Smooth muscle cell (in vitro differentiated cells): ENCODE data around the gene MYO1D. TPM values are rescaled to one million over a fixed set of nuclear protein-coding genes. Genes with fewer than 3 reads are reported as not detected.

ENCODE experiments used
- DNase-seq: peaks from one replicate; lab custom pipeline; 2025; ENCODE audit not compliant: unreplicated experiment; lab: John Stamatoyannopoulos, UW
- H2AFZ ChIP-seq: fragments of 200-600 bp; sonication (generic); 2 replicates; pipeline ENCODE4 v1.6.0; 2016; ENCODE audit warnings: antibody characterized with exemption, low read depth, mild to moderate bottlenecking
- H3F3A ChIP-seq: fragments of 200-600 bp; sonication (generic); 2 replicates; pipeline ENCODE4 v1.6.0; 2017; ENCODE audit warnings: antibody characterized with exemption, low read depth
- H3K27ac ChIP-seq: fragments of 200-600 bp; sonication (generic); 2 replicates; pipeline ENCODE4 v1.5.1; 2016; ENCODE audit warnings: low read depth, mild to moderate bottlenecking
- H3K27me3 ChIP-seq: fragments of 200-600 bp; sonication (generic); 2 replicates; pipeline ENCODE4 v1.6.1; 2016; ENCODE audit warnings: low read depth, mild to moderate bottlenecking
- H3K36me3 ChIP-seq: fragments of 200-600 bp; sonication (generic); 2 replicates; pipeline ENCODE4 v1.5.1; 2016; ENCODE audit warnings: low read depth
- H3K4me1 ChIP-seq: fragments of 200-600 bp; sonication (generic); 2 replicates; pipeline ENCODE4 v1.5.1; 2016; ENCODE audit warnings: low read depth
- H3K4me2 ChIP-seq: fragments of 200-600 bp; sonication (generic); 2 replicates; pipeline ENCODE4 v1.6.0; 2016; ENCODE audit warnings: mild to moderate bottlenecking
- H3K4me3 ChIP-seq: fragments of 200-600 bp; sonication (generic); 2 replicates; pipeline ENCODE4 v1.5.1; 2016; ENCODE audit warnings: mild to moderate bottlenecking
- H3K79me2 ChIP-seq: fragments of 200-600 bp; sonication (generic); 2 replicates; pipeline ENCODE4 v1.6.0; 2016; ENCODE audit warnings: low read depth, mild to moderate bottlenecking
- H3K9ac ChIP-seq: fragments of 200-600 bp; sonication (generic); 2 replicates; pipeline ENCODE4 v1.6.0; 2016; ENCODE audit warnings: low read depth
- H3K9me3 ChIP-seq: fragments of 200-600 bp; sonication (generic); replicated peaks from 2 replicates; pipeline ENCODE4 v1.5.1; 2016; ENCODE audit warnings: low read depth
- H4K20me1 ChIP-seq: fragments of 200-600 bp; sonication (generic); 2 replicates; pipeline ENCODE4 v1.6.0; 2016; ENCODE audit warnings: low read depth
- CTCF ChIP-seq: fragments of 200-600 bp; sonication (generic); IDR thresholded peaks from 2 replicates; pipeline ENCODE4 v1.5.1; 2017; ENCODE audit warnings: borderline replicate concordance, mild to moderate bottlenecking, antibody characterized with exemption; ENCODE audit not compliant: insufficient read depth, poor library complexity, severe bottlenecking
- WGBS: methylation state at CpG from one replicate; pipeline ENCODE4 v1.1.7; 2016; ENCODE audit warnings: low lambda C conversion rate; 5-methylcytosine and 5-hydroxymethylcytosine counted together
- polyA plus RNA-seq: library from polyadenylated mRNA; unstranded; fragments of >200 nt; fragmentation: Nextera tagmentation; extraction: Ambion mirVana; gene quantifications from 2 replicates; pipeline ENCODE4 v1.2.1, GENCODE V29; 2016
- total RNA-seq: library from RNA; depleted of rRNA; stranded (reverse); fragments of >200 nt; gene quantifications from 2 replicates; pipeline ENCODE4 v1.2.3, GENCODE V29; 2014

Gene MYO1D
- total and polyA plus RNA-seq, 2 experiments from 2014 or later = 13.9 to 35.7 TPM

DNA sequence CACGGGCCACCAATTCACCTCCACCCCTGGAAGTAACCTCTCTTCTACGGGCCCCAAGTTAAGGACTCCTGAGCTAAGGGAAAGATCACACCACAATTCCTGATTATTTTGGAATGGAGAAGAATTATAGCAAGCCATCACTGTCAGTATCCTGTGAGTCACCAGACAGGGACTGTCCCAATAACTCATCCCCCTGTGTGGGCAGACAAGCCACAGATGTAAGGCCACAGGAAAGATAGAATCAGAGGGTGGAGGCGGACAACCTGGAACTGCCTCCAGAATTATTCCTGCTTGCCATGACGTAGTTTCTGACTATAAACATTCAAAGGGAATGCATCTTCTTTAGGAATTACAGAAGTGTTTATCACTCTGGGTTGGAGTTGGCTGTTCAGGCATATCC, 5.8 kb upstream of the MYO1D start:
- no peak overlapping the region for H3K4me3 ChIP-seq
- H3F3A ChIP-seq = peaks cover 6% of the 10 kb centered on the region
- WGBS = 32% methylated on average over 4 of the region's 4 CpGs
- peak overlapping the region; percentile 56 for H3K27ac ChIP-seq
- no peaks in the 10 kb centered on the region for H3K9me3 ChIP-seq
- no peaks in the 10 kb centered on the region for H3K79me2 ChIP-seq
- no peaks in the 10 kb centered on the region for H3K27me3 ChIP-seq
- no peak overlapping the region for H3K9ac ChIP-seq
- H4K20me1 ChIP-seq = no peaks in the 10 kb centered on the region
- peaks cover under 1% of the 10 kb centered on the region for H3K4me1 ChIP-seq
- no peak overlapping the region for H3K4me2 ChIP-seq
- no peak overlapping the region for H2AFZ ChIP-seq
- DNase-seq = no peak
- H3K36me3 ChIP-seq = no peaks in the 10 kb centered on the region
- TF ChIP-seq CTCF = no peak

- H2AFZ ChIP-seq = peak overlapping the region; percentile 30
Measured at GRCh38 chr17:32882029-32882428, 5.1 kb upstream of the MYO1D start.

DNA sequence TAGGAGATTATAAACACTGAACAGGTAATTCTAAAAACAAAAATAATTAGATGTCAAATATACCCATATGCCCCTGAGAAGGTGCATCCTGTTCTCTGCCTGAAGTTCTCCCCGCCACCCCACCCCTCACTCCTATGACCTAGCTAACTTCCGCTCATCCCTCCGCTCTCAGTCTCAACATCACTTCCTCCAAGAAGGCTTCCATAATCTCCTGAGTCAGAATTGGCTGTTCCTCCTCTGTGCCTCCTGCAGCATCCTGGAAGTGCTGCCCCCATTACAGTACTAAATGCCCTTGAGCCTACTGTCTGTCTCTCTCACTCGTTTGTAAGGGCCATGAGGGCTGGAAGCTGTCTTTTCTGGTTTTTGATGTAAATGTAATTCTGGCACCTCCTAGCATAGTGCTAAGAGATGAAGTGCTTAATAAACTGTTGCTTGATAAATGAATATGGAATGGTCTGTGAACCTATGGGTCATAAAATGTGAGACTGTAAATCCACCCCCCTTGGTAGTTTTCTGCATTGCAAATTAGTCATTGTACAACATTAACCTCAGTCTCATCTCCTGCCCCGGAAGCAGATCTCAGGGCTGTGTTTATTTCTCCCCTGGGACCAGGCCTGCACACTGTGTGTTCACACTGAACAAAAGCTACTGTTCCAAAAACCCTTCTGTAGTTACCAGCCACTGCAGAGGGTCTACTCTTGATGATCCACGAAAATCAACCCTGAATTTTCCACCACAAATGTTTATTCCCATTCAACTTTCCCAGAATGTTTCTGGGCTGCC, 3.9 kb upstream of the MYO1D start:
- H3K27ac ChIP-seq = peak overlapping the region; percentile 56
- no peak for TF ChIP-seq CTCF
- no peaks in the 10 kb centered on the region for H4K20me1 ChIP-seq
- H3K4me2 ChIP-seq = no peak overlapping the region
- DNase-seq = no peak
- no peaks in the 10 kb centered on the region for H3K36me3 ChIP-seq
- peaks cover 6% of the 10 kb centered on the region for H3F3A ChIP-seq
- H3K9me3 ChIP-seq = no peaks in the 10 kb centered on the region
- no peak overlapping the region for H3K4me3 ChIP-seq
- no peaks in the 10 kb centered on the region for H3K79me2 ChIP-seq
- 68% methylated on average over 6 of the region's 6 CpGs for WGBS
- peak overlapping the region; percentile 74 for H2AFZ ChIP-seq
- H3K4me1 ChIP-seq = peaks cover 5% of the 10 kb centered on the region
- no peaks in the 10 kb centered on the region for H3K27me3 ChIP-seq
- H3K9ac ChIP-seq = no peak overlapping the region

More at GRCh38 chr17:32882029-32882428, 5.1 kb upstream of the MYO1D start:
- Histone ChIP-seq H3K27ac (peak overlapping the region; percentile 56), H4K20me1 (no peaks in the 10 kb centered on the region), H3K9ac (no peak overlapping the region), H3K4me1 (peaks cover 5% of the 10 kb centered on the region), H3K79me2 (no peaks in the 10 kb centered on the region), H3F3A (peaks cover 6% of the 10 kb centered on the region), H3K36me3 (no peaks in the 10 kb centered on the region), H3K4me2 (no peak overlapping the region), H3K9me3 (no peaks in the 10 kb centered on the region), H3K4me3 (no peak overlapping the region), H3K27me3 (no peaks in the 10 kb centered on the region)
- no peak for TF ChIP-seq CTCF
- 81% methylated on average over 6 of the region's 6 CpGs for WGBS
- DNase-seq = no peak

- TF ChIP-seq CTCF = no peak
- WGBS = 95% methylated on average over 1 of the region's 1 CpG
Measured at GRCh38 chr17:32879134-32879533, 2.2 kb upstream of the MYO1D start.

More at GRCh38 chr17:32879134-32879533, 2.2 kb upstream of the MYO1D start:
- H3K4me3 ChIP-seq = no peak overlapping the region
- no peak for DNase-seq
- peaks cover 10% of the 10 kb centered on the region for H3K79me2 ChIP-seq
- H4K20me1 ChIP-seq = peaks cover 10% of the 10 kb centered on the region
- no peak overlapping the region for H2AFZ ChIP-seq
- no peaks in the 10 kb centered on the region for H3K9me3 ChIP-seq
- no peaks in the 10 kb centered on the region for H3K27me3 ChIP-seq
- no peak overlapping the region for H3K27ac ChIP-seq
- no peaks in the 10 kb centered on the region for H3K36me3 ChIP-seq
- H3K4me1 ChIP-seq = peaks cover 5% of the 10 kb centered on the region
- H3F3A ChIP-seq = peaks cover 6% of the 10 kb centered on the region
- H3K4me2 ChIP-seq = no peak overlapping the region
- H3K9ac ChIP-seq = no peak overlapping the region
